HG03342 (cell line): Measurements from ENCODE around the gene S100G.
A peak's percentile ranks its signal among the peaks of the same experiment; 100 is the strongest.

Source experiments
- ATAC-seq: cut with Tn5 transposase; IDR thresholded peaks from one replicate; pipeline ENCODE4 v1.9.1; 2021; ENCODE audit warnings: mild to moderate bottlenecking, moderate library complexity; ENCODE audit not compliant: unreplicated experiment

The S100G gene

DNA sequence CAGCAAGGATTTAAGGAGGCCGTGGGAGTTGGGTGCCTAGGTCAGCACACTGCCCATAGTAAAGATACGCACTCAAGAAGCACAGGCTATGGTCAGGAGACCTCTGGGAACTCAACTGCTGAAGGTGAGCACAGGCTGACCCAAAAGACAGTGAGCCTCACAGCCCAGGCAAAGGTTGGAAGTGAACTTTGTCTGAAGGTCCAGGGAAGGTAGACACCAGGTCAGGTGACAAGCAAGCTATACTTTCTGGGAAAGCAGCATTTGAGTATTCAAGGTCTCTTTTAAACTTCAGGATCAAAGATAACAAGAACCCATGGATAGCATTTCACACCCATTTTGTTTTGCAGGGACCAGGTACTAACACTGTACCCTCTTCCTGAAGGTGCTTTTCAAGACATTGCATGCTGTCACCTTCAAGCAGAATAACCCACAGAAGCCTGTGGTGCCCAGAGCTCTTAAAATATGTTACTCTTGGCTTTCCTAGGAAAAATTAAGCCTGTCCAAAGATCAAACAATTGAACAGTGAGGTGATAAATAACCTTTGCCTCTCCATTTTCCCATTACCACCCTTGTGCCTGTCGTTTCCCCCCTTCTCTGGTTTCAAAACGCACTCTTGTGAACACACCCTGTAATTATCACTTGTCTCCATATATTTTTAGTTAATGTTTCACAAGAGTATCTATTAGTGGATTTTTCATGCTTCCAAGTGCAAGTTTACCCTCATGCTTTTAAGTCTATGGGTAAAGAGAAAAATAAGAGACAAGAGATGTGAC is 3.4 kb upstream of the S100G start:
- no peak for ATAC-seq

DNA sequence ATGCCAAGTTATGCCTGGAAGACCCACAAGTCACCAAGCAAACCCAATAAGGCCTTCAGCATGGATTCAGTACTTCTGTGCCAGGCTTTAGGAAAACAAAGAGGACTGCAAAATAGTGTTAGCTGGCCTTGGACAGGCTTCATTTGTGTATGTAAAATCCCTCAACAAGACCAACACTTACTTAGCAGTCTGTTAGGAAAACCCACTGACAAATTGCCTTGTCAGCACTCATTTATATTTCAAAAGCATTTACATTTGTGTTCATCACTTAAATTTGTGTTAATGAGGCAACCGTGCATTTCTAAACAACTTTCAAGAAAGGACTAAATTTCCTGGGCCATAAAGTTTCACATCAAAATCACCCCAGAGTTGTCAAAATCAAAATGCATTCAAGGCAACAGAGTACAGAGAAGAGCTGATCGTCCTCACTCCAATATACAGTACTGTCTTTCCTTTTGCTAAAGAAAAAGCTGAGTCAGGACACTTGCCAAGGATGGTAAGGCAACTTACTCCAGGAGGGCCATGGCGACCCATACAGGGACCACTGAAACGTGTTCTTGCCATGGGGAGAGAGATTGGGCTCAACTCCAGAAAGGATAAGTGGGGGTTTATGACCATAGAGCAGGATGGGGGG is 1.6 kb downstream of the S100G start:
- ATAC-seq, result no peak

DNA sequence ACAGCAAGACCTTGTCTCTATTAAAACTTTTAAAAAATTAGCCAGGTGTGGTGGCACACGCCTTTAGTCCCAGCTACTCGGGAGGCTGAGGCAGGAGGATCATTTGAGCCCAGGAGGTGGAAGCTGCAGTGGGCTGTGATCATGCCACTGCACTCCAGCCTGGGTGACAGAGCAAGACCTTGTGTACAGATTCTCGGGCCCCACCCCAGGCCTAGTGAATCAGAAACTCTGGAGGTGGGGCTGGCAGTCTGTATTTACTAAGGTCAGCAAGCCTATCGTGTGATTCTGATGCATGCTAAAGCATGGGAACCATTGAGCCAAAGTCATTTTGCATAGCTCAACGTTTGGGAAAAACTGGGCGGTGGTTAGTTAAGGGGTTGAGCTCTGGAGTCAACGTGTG is 3.5 kb downstream of the S100G start:
- no peak for ATAC-seq

DNA sequence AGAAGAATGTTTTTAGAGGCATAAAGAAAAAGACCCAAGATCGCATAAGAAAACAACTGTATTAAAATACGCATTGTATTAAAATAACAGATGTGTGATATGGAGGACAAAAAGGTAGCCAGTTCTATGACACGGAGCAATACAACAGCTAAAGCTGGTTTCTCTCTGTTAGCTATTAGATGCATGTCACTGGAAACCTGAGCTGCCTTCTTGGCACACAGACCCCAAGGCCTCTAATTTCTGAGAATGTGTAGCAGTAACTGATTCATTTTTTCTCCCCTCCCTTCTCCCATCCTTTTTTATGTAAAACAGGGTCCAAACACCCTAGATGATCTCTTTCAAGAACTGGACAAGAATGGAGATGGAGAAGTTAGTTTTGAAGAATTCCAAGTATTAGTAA is 4.1 kb downstream of the S100G start:
- ATAC-seq, result no peak

DNA sequence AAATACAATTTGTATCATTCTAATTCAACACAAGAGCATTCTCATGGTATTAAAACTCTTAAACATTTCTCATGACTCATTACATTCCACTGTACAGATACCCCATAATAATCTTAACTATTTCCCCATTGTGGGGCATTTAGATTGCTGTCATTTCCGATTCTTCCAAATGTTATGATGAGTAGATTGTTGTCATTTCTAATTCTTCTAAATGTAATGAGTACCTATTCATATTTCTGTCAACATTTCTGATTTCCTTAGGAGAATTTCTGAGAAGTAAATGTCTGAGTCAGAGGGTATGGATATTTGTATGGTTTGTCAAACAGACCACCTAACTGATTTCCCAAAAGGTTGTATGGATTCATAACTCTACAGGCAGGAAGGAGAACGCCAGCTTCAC is 8.3 kb downstream of the S100G start:
- ATAC-seq, result no peak

DNA sequence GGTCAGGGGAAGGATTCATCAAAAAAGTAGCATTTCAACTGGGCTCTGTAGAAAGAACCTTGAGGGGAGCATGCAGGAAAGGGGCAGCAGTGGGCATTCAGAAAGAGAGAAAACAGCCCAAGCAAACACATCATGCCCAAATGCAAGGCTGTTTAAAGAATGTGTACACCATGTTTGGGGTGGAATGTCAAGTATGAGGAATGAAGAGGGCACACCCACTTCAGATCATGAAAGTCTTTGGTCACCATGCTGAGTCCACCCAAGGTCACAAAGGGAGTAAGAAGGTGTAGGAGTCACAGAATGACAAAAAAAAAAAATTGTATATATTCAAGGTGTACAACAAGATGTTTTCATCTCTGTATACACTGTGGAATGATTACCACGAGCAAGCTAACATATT is 9.4 kb downstream of the S100G start:
- ATAC-seq, result no peak

DNA sequence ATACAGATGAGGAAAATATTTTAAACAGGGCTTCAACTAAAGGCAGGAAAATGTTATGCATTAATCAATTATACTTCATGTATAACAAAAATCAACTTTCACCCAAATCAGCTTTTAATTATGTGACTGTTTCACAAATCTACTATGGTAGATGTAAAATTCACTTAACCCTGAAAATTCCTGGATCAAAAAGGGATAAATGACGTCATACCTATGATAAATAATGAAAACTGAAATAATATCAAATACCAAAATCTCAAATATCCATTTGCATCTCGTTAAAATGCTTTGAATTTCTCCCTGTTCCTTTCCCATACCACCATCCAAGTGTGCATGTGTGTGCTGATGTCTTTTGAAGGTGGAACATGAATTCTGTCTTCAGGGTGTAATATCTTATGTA is 11.5 kb downstream of the S100G start:
- no peak for ATAC-seq

DNA sequence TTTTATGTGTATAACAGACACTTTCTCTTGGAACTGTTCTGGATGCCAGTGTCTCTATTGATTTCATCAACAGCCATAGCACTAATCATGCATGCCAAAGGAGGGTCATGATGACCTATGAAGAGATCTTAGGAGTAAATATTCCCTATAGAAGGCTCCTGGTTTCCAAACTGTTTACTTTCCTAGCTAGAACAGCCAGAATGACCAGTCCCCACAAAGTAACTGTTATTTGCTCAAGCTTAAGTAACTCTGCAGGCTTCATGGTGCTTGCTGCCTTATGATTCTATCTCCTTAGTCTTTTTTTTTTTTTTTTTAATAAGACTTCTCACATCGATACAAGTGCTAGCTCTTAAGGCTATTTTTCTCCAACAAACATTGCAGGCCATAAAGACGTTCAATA is 12.4 kb downstream of the S100G start:
- ATAC-seq, result no peak

DNA sequence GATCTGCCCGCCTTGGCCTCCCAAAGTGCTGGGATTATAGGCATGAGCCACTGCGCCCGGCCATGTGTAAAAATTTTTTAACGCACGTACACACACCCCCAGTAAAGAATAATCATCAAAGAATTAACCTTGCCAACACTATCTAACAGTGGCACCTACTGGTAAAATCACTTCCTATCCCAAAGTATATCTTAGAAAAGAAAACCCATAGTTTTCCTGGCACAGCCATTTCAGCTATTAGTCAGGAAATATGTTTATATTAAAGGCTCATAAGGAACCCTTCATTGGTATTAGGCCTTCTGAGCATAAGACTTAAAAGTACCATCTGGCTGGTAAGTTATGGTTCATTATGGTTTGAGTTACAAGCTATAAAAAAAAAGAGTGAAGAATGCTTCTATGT is 14.1 kb downstream of the S100G start:
- ATAC-seq, result no peak

DNA sequence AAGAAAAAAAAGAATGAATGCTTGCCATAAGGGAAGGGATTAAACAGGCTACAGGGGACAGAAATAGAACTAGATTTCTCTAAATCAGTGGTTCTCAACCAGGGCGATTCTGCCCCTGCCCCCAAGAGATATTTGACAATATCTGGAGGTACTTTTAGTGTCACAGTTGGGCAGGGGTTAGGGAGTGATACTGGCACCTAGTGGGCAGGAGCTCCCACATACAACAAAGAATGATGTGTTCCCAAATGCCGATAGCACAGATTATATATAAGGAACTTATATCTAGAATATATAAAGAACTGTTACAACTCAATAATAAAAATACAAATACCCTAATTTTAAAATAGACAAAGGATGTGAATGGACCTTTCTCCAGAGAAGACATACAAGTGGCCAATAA is 14.7 kb downstream of the S100G start:
- no peak for ATAC-seq

DNA sequence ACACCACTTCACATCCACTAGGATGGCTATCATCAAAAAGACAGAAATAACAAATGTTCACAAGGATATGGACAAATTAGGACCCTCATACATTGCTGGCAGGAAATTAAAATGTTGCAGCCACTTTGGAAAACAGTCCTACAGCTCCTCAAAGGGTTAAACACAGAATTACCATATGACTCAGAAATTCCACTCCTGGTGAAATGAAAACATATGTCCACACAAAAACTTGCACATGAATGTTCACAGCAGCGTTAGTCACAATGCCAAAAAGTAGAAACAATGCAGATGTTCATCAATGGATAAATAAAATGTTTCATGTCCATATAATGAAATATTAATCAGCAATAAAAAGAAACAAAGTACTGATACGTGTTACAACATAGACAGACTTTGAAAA is 15.1 kb downstream of the S100G start:
- ATAC-seq, result no peak

DNA sequence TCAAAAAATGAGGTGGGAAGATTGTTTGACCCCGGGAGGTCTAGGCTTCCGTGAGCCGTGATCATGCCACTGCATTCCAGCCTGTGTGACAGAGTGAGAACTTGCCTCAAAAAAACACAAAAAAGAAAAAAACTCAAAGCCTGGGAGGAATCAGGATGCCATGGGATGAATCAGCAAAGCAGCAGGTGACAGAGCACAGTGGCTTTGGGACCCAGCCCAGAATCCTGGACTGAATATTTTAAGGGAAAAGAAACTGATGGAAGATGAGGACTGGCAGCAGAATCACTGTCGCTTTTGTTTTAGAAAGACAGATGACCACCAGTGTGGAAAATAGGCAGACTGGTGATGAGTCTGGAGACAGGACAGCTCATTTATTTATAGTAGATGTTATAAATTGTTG is 16.6 kb downstream of the S100G start:
- no peak for ATAC-seq

DNA sequence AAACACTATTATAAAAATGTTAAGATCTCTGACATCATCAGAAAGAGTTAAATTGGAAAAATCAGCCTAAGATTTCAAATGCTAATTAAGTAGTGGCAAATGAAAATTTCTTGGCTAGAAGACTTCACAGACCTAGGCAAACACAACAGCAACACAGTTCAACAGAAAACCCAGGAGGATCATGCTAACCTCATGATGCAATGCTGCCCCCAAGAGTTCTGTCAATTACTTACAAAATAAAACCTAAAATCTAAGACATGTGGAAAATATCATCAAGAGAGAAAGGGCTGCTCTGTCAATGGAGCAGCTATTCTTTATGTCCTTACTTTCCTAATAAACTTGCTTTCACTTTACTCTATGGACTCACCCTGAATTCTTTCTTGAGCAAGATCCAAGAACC is 21.0 kb downstream of the S100G start:
- ATAC-seq, result no peak

DNA sequence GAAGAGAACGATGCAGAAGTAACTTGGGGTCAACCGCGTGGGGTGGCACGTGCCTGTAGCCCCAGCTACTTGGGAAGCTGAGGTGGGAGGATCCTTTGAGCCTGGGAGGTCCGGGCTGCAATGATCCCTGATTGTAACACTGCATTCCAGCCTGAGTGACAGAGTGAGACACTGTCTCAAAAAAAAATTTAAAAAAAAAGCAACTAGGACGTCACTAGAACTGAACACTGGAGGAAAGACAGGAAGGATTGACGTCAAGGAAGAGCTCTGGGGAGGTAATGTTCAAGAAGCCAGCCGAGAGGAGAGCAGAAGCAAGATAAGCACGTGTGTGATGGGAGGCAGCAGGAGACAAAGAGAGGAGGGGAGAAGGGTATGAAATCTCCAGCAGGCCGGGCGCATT is 28.7 kb downstream of the S100G start:
- ATAC-seq, result no peak

DNA sequence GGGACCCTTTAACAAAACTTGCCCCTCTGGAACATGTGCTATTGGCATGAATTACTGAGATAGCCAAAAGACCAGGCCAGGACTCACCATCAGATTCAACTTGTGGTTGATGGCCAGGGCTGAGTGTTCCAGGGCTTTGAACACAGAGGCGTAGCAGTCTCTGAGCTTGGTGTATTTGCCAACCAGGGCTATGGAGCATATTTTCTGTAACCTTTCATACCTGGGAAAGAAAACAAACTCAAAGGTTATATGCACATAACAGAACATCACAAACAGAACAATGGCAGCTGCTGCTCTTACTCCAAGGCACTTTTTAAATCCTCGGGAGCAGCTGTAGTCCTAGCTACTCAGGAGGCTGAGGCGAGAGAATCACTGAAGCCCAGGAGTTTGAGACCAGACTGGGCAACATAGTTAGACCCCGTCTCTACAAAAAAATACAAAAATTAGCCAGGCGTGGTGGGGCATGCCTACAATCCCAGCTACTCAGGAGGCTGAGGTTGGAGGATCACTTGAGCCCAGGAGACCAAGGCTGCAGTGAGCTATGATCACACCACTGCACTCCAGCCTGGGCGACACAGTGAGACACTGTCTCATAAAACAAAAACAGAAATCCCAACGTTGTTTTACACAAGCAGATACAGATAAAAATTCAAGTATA is 33.2 kb downstream of the S100G start:
- no peak for ATAC-seq

DNA sequence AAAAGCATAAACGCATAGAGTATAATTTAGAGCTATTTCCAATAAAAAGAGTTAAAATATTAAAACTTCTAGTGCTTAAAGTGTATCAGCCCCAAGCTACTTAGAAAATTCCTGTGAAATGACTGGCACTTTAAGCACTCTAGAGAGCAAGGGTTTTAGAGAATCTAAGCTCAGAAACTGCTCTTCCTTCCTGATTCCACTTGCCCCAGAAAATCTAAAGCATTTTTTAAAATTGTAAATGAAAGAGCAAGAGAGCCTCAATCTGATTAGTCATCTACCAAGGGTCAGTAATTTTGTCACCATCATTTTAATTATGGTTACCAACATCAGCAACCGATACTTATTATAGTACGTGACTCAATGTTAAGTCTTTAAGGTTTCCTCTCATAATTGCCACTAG is 37.6 kb downstream of the S100G start:
- no peak for ATAC-seq

DNA sequence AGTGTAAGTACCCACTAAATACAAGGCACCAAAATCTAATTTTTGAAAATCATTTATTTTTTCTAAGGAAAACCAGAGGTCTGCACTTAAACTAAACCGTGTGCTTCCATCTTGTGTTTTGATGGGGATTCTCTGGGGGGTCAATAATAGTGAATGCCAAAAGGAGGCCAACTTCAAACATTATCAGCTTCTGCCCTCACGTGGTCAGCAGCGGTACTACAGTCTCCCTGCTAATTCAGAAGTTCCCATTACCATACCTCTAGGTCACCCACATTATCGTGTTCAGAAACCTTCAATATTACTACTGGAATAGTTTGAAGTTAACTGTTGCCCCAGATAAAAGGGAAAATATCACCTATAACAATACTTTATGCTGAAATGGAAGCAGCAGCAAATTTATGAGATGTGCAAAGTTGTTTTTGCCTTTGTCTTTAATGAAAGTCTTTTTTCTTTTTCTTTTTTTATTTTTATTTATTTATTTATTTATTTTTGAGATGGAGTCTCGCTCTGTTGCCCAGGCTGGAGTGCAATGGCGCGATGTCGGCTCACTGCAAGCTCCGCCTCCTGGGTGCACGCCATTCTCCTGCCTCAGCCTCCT is 45.2 kb downstream of the S100G start:
- ATAC-seq, result peak; percentile 74

DNA sequence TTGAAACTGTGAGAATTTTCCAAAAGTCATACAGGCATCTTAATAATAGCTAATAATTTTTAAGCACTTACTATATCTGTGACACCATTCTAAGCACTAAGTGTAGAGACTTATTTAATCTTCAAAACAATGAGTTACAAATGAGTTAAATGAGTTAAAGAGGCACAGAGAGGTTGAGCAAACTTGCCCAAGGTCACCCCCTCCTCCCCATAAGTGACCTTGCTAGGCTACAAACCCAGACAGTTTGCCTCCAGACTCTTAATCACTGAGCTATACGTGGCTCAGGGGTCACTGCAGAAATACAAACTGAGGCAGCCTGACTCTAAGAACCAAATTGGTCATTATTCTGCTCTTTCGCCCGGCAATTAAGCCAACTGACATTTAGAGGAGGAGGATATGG is 47.0 kb downstream of the S100G start:
- no peak for ATAC-seq

DNA sequence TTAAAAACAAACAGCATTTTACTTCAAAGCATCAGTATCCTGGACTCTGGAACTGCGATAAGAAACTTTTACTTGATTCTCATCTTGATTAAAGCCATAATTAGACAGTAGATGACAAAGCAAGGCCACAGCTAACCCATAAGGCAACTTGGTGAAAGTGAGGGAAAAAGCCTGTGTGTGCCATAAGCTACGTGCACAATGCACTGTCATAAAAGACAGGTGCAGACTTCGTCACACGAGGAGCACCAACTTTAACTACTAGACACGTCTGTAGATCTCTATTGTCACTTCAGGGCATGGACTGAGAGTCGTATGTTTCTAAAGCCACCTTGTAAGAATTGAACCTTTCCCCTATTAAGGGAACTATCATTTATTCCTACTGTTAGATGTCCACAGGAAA is 49.4 kb downstream of the S100G start:
- no peak for ATAC-seq

DNA sequence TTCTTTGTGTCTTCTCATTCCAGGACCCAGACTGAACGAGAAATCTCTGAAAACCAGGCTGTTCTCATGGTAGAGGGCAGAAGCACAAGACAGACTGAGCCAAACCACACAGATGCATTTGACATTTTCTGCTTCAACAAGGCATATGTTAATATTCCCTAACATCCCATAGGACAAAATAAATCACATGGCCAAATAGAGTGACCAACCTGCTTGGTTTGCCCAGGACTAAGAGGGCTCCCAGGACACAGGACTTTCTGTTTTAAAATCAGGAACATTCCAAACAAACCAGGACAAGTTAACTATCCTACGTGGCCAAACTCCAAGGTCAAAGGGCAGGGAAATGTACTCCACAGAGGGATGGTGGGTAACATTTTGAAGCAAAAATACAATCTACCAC is 50.8 kb downstream of the S100G start:
- ATAC-seq, result no peak

DNA sequence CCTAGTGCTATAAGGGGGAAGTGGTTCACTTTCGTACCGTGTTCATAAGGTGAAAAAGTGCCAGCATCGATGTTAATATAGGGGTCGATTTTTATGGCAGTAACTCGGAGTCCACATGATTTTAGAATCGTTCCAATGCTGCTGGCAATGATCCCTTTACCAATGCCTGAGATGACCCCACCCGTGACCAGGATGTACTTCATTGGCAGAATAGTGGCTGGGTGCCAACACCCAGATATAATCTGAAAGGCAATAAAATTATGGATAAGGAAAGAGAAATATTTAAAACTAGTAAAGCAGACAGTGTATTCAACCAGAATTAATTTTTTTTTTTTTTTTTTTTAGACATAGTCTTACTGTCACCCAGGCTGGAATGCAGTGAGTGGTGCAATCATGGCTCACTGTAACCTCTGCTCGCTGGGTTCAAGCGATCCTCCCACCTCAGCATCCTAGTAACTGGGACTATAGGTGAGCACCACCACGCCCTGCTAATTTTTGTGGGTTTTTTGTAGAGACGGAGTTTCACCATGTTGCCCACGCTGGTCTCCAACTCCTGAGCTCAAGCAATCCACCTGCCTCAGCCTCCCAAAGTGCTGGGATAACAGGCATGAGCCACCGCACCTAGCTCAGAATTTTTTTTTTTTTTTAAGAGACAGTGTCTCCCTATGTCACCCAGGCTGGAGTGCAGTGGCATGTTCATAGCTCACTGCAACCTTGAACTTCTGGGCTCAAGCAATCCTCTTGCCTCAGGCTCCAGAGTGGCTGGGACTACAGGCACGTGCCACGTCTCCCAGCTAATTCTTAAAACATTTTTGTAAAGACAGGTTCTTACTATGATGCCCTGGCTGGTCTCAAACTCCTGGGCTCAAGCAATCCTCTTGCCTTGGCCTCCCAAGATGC is 53.0 kb downstream of the S100G start:
- ATAC-seq, result no peak
